HL-60 (cell line): Measurements from ENCODE around the gene NCBP3.

Source experiments
- DNase-seq, 2 experiments: peaks; one replicate each; pipeline ENCODE4 v3.0.0-alpha.2; 2010 to 2020; ENCODE audit warnings: low read depth in 1 of 2, low spot score in 1 of 2
- H3K27ac ChIP-seq: fragments of 250-450 bp; sonication (Bioruptor Pico); replicated peaks from 2 replicates; pipeline ENCODE4 v1.5.1; 2020; ENCODE audit warnings: mild to moderate bottlenecking, moderate library complexity
- H3K27me3 ChIP-seq: fragments of 250-450 bp; sonication (Bioruptor Pico); 2 replicates; pipeline ENCODE4 v1.5.1; 2021; ENCODE audit warnings: mild to moderate bottlenecking, moderate library complexity; ENCODE audit not compliant: insufficient read depth, poor library complexity, severe bottlenecking
- H3K4me3 ChIP-seq: replicated peaks from 2 replicates; pipeline ENCODE4 v1.5.1; 2011; ENCODE audit warnings: mild to moderate bottlenecking, control low read depth, low read length; ENCODE audit not compliant: insufficient read depth
- CTCF ChIP-seq: IDR thresholded peaks from one replicate; pipeline ENCODE4 v1.5.1; 2011; ENCODE audit warnings: low read length, control low read depth, inconsistent platforms; ENCODE audit not compliant: insufficient read depth
- GABPA ChIP-seq: IDR thresholded peaks from 2 replicates; pipeline ENCODE4 v1.6.1; 2012; ENCODE audit warnings: low read depth
- POLR2AphosphoS5 ChIP-seq: IDR thresholded peaks from 2 replicates; pipeline ENCODE4 v1.6.1; 2012; ENCODE audit warnings: low read depth
- REST ChIP-seq: IDR thresholded peaks from 2 replicates; pipeline ENCODE4 v1.6.1; 2012; ENCODE audit warnings: low read depth; ENCODE audit not compliant: insufficient replicate concordance
- SPI1 ChIP-seq: IDR thresholded peaks from 2 replicates; pipeline ENCODE4 v1.6.1; 2012; ENCODE audit warnings: low read depth, mild to moderate bottlenecking, borderline replicate concordance

The NCBP3 gene

GRCh38 chr17:3851461-3852100 lies 5.5 kb upstream of the NCBP3 start:
- DNase-seq, result no peak
- Histone ChIP-seq H3K27ac (no peak overlapping the region), H3K27me3 (no peaks in the 10 kb centered on the region)

GRCh38 chr17:3848229-3848835 lies 2.3 kb upstream of the NCBP3 start:
- no peak overlapping the region for H3K4me3 ChIP-seq
- no peak for DNase-seq
- no peak overlapping the region for H3K27ac ChIP-seq
- TF ChIP-seq SPI1 (no peak; the same call in 1 of the 2 replicates), GABPA (no peak), CTCF (no peak), POLR2AphosphoS5 (no peak)
- no peaks in the 10 kb centered on the region for H3K27me3 ChIP-seq

More at GRCh38 chr17:3851461-3852100, 5.5 kb upstream of the NCBP3 start:
- H3K4me3 ChIP-seq, result no peak overlapping the region
- no peak for TF ChIP-seq POLR2AphosphoS5
- TF ChIP-seq REST, result no peak
- no peak for TF ChIP-seq SPI1
- no peak for TF ChIP-seq CTCF
- TF ChIP-seq GABPA, result no peak

- TF ChIP-seq REST (no peak), GABPA (no peak), POLR2AphosphoS5 (no peak), SPI1 (no peak), CTCF (no peak)
- no peak for DNase-seq
- Histone ChIP-seq H3K27me3 (no peaks in the 10 kb centered on the region), H3K27ac (no peak overlapping the region), H3K4me3 (no peak overlapping the region)
Measured at GRCh38 chr17:3847165-3847670, 1.2 kb upstream of the NCBP3 start.
